HepG2 (cell line): ENCODE measurements around the gene ABI3. TPM values are rescaled to one million over a fixed set of nuclear protein-coding genes. Genes with fewer than 3 reads are reported as not detected.
A peak's percentile ranks its signal among the peaks of the same experiment; 100 is the strongest.

Experiments
- BORCS8-MEF2B ChIP-seq: sonication (generic); formaldehyde crosslinking; IDR thresholded peaks from 2 replicates; pipeline ENCODE4 v1.8.0; 2022; ENCODE audit warnings: mild to moderate bottlenecking, missing genetic modification reagents
- EHMT2 ChIP-seq: fragments of 200-600 bp; sonication (generic); IDR thresholded peaks from 2 replicates; pipeline ENCODE4 v1.7.0; 2017; ENCODE audit warnings: antibody characterized with exemption, low read depth, low read length, borderline replicate concordance
- HIVEP1 ChIP-seq: sonication (generic); formaldehyde crosslinking; IDR thresholded peaks from 2 replicates; pipeline ENCODE4 v1.4.0; 2020; ENCODE audit warnings: mild to moderate bottlenecking, missing genetic modification reagents
- IRF2 ChIP-seq: IDR thresholded peaks from 2 replicates; pipeline ENCODE4 v1.6.1; 2018; ENCODE audit warnings: missing genetic modification reagents, missing compliant biosample characterization
- MTF1 ChIP-seq: sonication (generic); formaldehyde crosslinking; IDR thresholded peaks from 2 replicates; pipeline ENCODE4 v1.5.0; 2020; ENCODE audit warnings: missing genetic modification reagents
- PHF8 ChIP-seq: sonication (generic); formaldehyde crosslinking; IDR thresholded peaks from 2 replicates; pipeline ENCODE4 v1.5.0; 2020; ENCODE audit warnings: missing genetic modification reagents
- SATB2 ChIP-seq: sonication (generic); formaldehyde crosslinking; IDR thresholded peaks from 2 replicates; pipeline ENCODE4 v1.5.0; 2020; ENCODE audit warnings: missing genetic modification reagents
- SIX1 ChIP-seq: sonication (generic); formaldehyde crosslinking; IDR thresholded peaks from 2 replicates; pipeline ENCODE4 v1.4.0; 2020; ENCODE audit warnings: missing genetic modification reagents, borderline replicate concordance
- SOX5 ChIP-seq: IDR thresholded peaks from 2 replicates; pipeline ENCODE4 v1.6.1; 2016; ENCODE audit warnings: borderline replicate concordance
- SP140L ChIP-seq: sonication (generic); formaldehyde crosslinking; IDR thresholded peaks from 2 replicates; pipeline ENCODE4 v1.4.0; 2020; ENCODE audit warnings: missing genetic modification reagents, borderline replicate concordance
- STAT5B ChIP-seq: sonication (generic); formaldehyde crosslinking; IDR thresholded peaks from 2 replicates; pipeline ENCODE4 v1.4.0; 2020; ENCODE audit warnings: missing genetic modification reagents
- SUZ12 ChIP-seq: fragments of 150-350 bp; IDR thresholded peaks from 2 replicates; pipeline ENCODE4 v1.6.1; 2014; ENCODE audit warnings: low read depth, low read length
- TAF1 ChIP-seq: sonication (generic); formaldehyde crosslinking; IDR thresholded peaks from 2 replicates; pipeline ENCODE4 v1.4.0; 2020; ENCODE audit warnings: missing genetic modification reagents
- ZNF547 ChIP-seq: sonication (generic); formaldehyde crosslinking; IDR thresholded peaks from 2 replicates; pipeline ENCODE4 v1.5.1; 2020; ENCODE audit warnings: mild to moderate bottlenecking, missing genetic modification reagents
- ZNF780A ChIP-seq: sonication (generic); formaldehyde crosslinking; IDR thresholded peaks from 2 replicates; pipeline ENCODE4 v1.8.0; 2022; ENCODE audit warnings: mild to moderate bottlenecking, missing genetic modification reagents, moderate library complexity
- polyA plus RNA-seq, 8 experiments: library from polyadenylated mRNA; depleted of rRNA in 3 of 8; stranded (reverse) in 7 of 8; unstranded in 1 of 8; fragments of >200 nt; fragmentation: Illumina TruSeq in 4 of 8; extraction: Trizol in 4 of 8; gene quantifications; 2 replicates each; pipeline versions ENCODE4 v1.2.1 to v1.2.3, GENCODE V29; 2011 to 2016; ENCODE audit warnings: low read depth in 4 of 8, missing spikeins in 1 of 8, mixed read lengths in 1 of 8; ENCODE audit not compliant: insufficient read depth in 1 of 8
- total RNA-seq, 5 experiments: library from RNA; depleted of rRNA; stranded (reverse); fragments of >200 nt; fragmentation: Illumina TruSeq; extraction: Trizol; gene quantifications; 2 replicates each; pipeline ENCODE4 v1.2.3, GENCODE V29; 2016; ENCODE audit warnings: low read depth in 1 of 5
- TF ChIP-seq, protein P1 (sequence below): sonication (generic); formaldehyde crosslinking; IDR thresholded peaks from 2 replicates; pipeline ENCODE4 v1.9.0; 2021; ENCODE audit warnings: mild to moderate bottlenecking, missing genetic modification reagents
- TF ChIP-seq, protein P2 (sequence below): sonication (generic); formaldehyde crosslinking; IDR thresholded peaks from 2 replicates; pipeline ENCODE4 v1.8.1; 2023; ENCODE audit warnings: missing genetic modification reagents, inconsistent platforms, borderline replicate concordance
- TF ChIP-seq, protein P3 (sequence below): sonication (generic); formaldehyde crosslinking; IDR thresholded peaks from 2 replicates; pipeline ENCODE4 v1.5.0; 2020; ENCODE audit warnings: missing genetic modification reagents
- TF ChIP-seq, protein P4 (sequence below): sonication (generic); formaldehyde crosslinking; IDR thresholded peaks from 2 replicates; pipeline ENCODE4 v1.5.0; 2020; ENCODE audit warnings: mild to moderate bottlenecking, missing genetic modification reagents
- TF ChIP-seq, protein P5 (sequence below): sonication (generic); formaldehyde crosslinking; IDR thresholded peaks from 2 replicates; pipeline ENCODE4 v1.4.0; 2020; ENCODE audit warnings: missing genetic modification reagents

The ABI3 gene
- total and polyA plus RNA-seq, 2 of the 13 experiments (the other 11 are each of a cell fraction or from before 2014, with no cell fraction given): not detected

DNA sequence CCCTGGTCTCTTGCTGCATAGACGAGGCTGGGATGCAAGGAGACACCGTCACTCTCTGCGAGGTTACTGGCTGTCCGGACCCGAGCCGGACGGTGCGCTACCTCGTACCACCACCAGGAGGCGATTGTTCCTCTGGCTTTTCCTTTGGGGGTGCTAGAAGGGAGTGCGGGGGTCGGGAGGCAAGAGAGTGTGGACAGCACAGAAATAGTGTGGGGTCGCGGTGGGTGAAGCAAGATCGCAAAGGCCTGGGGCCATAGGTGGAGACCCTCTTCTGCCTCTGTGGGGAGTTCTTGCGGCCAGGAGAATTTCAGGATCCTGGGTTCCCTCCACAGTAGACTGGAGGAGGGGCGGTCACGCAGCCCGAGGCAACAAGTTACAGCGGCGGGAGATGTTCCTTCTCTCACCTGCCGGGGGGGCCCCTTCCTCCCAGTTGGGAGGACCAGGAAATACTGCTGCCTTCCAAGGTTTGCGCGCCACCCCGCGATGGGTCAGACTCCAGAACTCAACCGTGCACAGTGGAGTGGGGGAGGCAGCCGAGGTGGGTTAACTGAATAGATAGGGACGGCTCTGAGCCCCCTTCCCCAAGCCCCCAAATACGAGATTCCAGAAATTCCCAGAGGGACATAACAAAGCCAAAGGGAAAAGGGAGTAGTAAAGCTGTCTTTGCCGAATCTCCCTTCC, 13.2 kb downstream of the ABI3 start (continued):
- no peak for TF ChIP-seq SOX5
- TF ChIP-seq IRF2 (CRISPR knock-in tag): no peak
- no peak for TF ChIP-seq SUZ12
- no peak for TF ChIP-seq EHMT2
- TF ChIP-seq, protein P1, sequence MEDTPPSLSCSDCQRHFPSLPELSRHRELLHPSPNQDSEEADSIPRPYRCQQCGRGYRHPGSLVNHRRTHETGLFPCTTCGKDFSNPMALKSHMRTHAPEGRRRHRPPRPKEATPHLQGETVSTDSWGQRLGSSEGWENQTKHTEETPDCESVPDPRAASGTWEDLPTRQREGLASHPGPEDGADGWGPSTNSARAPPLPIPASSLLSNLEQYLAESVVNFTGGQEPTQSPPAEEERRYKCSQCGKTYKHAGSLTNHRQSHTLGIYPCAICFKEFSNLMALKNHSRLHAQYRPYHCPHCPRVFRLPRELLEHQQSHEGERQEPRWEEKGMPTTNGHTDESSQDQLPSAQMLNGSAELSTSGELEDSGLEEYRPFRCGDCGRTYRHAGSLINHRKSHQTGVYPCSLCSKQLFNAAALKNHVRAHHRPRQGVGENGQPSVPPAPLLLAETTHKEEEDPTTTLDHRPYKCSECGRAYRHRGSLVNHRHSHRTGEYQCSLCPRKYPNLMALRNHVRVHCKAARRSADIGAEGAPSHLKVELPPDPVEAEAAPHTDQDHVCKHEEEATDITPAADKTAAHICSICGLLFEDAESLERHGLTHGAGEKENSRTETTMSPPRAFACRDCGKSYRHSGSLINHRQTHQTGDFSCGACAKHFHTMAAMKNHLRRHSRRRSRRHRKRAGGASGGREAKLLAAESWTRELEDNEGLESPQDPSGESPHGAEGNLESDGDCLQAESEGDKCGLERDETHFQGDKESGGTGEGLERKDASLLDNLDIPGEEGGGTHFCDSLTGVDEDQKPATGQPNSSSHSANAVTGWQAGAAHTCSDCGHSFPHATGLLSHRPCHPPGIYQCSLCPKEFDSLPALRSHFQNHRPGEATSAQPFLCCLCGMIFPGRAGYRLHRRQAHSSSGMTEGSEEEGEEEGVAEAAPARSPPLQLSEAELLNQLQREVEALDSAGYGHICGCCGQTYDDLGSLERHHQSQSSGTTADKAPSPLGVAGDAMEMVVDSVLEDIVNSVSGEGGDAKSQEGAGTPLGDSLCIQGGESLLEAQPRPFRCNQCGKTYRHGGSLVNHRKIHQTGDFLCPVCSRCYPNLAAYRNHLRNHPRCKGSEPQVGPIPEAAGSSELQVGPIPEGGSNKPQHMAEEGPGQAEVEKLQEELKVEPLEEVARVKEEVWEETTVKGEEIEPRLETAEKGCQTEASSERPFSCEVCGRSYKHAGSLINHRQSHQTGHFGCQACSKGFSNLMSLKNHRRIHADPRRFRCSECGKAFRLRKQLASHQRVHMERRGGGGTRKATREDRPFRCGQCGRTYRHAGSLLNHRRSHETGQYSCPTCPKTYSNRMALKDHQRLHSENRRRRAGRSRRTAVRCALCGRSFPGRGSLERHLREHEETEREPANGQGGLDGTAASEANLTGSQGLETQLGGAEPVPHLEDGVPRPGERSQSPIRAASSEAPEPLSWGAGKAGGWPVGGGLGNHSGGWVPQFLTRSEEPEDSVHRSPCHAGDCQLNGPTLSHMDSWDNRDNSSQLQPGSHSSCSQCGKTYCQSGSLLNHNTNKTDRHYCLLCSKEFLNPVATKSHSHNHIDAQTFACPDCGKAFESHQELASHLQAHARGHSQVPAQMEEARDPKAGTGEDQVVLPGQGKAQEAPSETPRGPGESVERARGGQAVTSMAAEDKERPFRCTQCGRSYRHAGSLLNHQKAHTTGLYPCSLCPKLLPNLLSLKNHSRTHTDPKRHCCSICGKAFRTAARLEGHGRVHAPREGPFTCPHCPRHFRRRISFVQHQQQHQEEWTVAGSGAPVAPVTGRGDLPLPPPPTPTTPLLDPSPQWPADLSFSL (CRISPR knock-in tag): no peak
- TF ChIP-seq MTF1: no peak
- TF ChIP-seq ZNF547: peak; percentile 33; the same call in 1 of the 2 replicates
- TF ChIP-seq SATB2 (CRISPR knock-in tag): no peak
- no peak for TF ChIP-seq SIX1 (CRISPR knock-in tag)
- TF ChIP-seq ZNF780A: no peak
- TF ChIP-seq, protein P2, sequence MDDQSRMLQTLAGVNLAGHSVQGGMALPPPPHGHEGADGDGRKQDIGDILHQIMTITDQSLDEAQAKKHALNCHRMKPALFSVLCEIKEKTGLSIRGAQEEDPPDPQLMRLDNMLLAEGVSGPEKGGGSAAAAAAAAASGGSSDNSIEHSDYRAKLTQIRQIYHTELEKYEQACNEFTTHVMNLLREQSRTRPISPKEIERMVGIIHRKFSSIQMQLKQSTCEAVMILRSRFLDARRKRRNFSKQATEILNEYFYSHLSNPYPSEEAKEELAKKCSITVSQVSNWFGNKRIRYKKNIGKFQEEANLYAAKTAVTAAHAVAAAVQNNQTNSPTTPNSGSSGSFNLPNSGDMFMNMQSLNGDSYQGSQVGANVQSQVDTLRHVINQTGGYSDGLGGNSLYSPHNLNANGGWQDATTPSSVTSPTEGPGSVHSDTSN (CRISPR knock-in tag): no peak
- TF ChIP-seq BORCS8-MEF2B (CRISPR knock-in tag): no peak
- no peak for TF ChIP-seq STAT5B (CRISPR knock-in tag)
- TF ChIP-seq, protein P3, sequence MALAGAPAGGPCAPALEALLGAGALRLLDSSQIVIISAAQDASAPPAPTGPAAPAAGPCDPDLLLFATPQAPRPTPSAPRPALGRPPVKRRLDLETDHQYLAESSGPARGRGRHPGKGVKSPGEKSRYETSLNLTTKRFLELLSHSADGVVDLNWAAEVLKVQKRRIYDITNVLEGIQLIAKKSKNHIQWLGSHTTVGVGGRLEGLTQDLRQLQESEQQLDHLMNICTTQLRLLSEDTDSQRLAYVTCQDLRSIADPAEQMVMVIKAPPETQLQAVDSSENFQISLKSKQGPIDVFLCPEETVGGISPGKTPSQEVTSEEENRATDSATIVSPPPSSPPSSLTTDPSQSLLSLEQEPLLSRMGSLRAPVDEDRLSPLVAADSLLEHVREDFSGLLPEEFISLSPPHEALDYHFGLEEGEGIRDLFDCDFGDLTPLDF (CRISPR knock-in tag): no peak
- TF ChIP-seq PHF8 (CRISPR knock-in tag): no peak
- TF ChIP-seq, protein P4, sequence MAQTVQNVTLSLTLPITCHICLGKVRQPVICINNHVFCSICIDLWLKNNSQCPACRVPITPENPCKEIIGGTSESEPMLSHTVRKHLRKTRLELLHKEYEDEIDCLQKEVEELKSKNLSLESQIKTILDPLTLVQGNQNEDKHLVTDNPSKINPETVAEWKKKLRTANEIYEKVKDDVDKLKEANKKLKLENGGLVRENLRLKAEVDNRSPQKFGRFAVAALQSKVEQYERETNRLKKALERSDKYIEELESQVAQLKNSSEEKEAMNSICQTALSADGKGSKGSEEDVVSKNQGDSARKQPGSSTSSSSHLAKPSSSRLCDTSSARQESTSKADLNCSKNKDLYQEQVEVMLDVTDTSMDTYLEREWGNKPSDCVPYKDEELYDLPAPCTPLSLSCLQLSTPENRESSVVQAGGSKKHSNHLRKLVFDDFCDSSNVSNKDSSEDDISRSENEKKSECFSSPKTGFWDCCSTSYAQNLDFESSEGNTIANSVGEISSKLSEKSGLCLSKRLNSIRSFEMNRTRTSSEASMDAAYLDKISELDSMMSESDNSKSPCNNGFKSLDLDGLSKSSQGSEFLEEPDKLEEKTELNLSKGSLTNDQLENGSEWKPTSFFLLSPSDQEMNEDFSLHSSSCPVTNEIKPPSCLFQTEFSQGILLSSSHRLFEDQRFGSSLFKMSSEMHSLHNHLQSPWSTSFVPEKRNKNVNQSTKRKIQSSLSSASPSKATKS (CRISPR knock-in tag): no peak
- TF ChIP-seq, protein P5, sequence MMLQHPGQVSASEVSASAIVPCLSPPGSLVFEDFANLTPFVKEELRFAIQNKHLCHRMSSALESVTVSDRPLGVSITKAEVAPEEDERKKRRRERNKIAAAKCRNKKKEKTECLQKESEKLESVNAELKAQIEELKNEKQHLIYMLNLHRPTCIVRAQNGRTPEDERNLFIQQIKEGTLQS: 0 out of 2 replicates have a peak, but pooled peaks have one; percentile 18
- TF ChIP-seq TAF1 (CRISPR knock-in tag): no peak
- no peak for TF ChIP-seq HIVEP1 (CRISPR knock-in tag)
- no peak for TF ChIP-seq SP140L (CRISPR knock-in tag)
